Measurements from ENCODE around the gene LRRC66. TPM values are rescaled to one million over a fixed set of nuclear protein-coding genes. Genes with fewer than 3 reads are reported as not detected.

Gene LRRC66
- total and polyA plus RNA-seq, 2 of the 8 experiments (the other 6 are each of a cell fraction or from before 2014, with no cell fraction given), result 0.05 to 0.11 TPM

- TF ChIP-seq RNF2 (IDR thresholded peaks at IDR 0.05; ENCODE audit: borderline replicate concordance, low read depth, low read length, missing control alignments, poor library complexity, severe bottlenecking) (no peak), BRCA1 (IDR thresholded peaks at IDR 0.05; ENCODE audit: low read depth, low read length) (no peak), KDM4A (IDR thresholded peaks at IDR 0.05; ENCODE audit: low read depth, low read length, severe bottlenecking) (no peak), TCF12 (IDR thresholded peaks at IDR 0.05; ENCODE audit: low read depth, low read length) (no peak), GTF2F1 (IDR thresholded peaks at IDR 0.05; ENCODE audit: borderline replicate concordance, low read depth, low read length) (no peak), MAX (IDR thresholded peaks at IDR 0.05) (no peak), CTCF (IDR thresholded peaks at IDR 0.05; ENCODE audit: control extremely low read depth in 1 of 3, insufficient read depth in 1 of 3, low read depth in 1 of 3, low read length in 3 of 3) (no peak), JUND (IDR thresholded peaks at IDR 0.05; ENCODE audit: low read length) (no peak)
Observed at GRCh38 chr4:51995647-51996220, 24.4 kb downstream of the LRRC66 start (continued).
